GM10847 (cell line): ENCODE data around the gene TBC1D3B.

Source experiments
- POLR2A ChIP-seq: IDR thresholded peaks from 2 replicates; pipeline ENCODE4 v1.6.1; 2011; ENCODE audit not compliant: insufficient read length; ENCODE audit errors: extremely low read depth

TBC1D3B gene

GRCh38 chr17:36193216-36193775 is 16.9 kb upstream of the TBC1D3B start:
- no peak for TF ChIP-seq POLR2A

- TF ChIP-seq POLR2A, result no peak
Measured at GRCh38 chr17:36188891-36189306, 12.5 kb upstream of the TBC1D3B start.

GRCh38 chr17:36185416-36185815 is 9.0 kb upstream of the TBC1D3B start:
- no peak for TF ChIP-seq POLR2A

GRCh38 chr17:36184023-36184765 is 7.8 kb upstream of the TBC1D3B start:
- TF ChIP-seq POLR2A, result no peak

GRCh38 chr17:36183001-36183971 is 6.8 kb upstream of the TBC1D3B start:
- TF ChIP-seq POLR2A, result no peak

- TF ChIP-seq POLR2A, result no peak
Measured at GRCh38 chr17:36182176-36183000, 6.0 kb upstream of the TBC1D3B start.

- TF ChIP-seq POLR2A, result no peak
Measured at GRCh38 chr17:36153895-36154610, 22.4 kb downstream of the TBC1D3B start.

GRCh38 chr17:36152639-36153120 is 23.8 kb downstream of the TBC1D3B start:
- TF ChIP-seq POLR2A, result no peak

GRCh38 chr17:36151891-36152638 is 24.4 kb downstream of the TBC1D3B start:
- TF ChIP-seq POLR2A, result no peak

GRCh38 chr17:36149296-36149820 is 27.1 kb downstream of the TBC1D3B start:
- TF ChIP-seq POLR2A, result no peak

GRCh38 chr17:36148559-36149295 is 27.7 kb downstream of the TBC1D3B start:
- TF ChIP-seq POLR2A, result no peak

- no peak for TF ChIP-seq POLR2A
Measured at GRCh38 chr17:36147601-36148000, 28.8 kb downstream of the TBC1D3B start.

GRCh38 chr17:36144981-36145729 is 31.3 kb downstream of the TBC1D3B start:
- no peak for TF ChIP-seq POLR2A
